Caco-2 (cell line): Measurements from ENCODE around the gene CREB5. TPM values are rescaled to one million over a fixed set of nuclear protein-coding genes. Genes with fewer than 3 reads are reported as not detected.

Experiments
- BruUV-seq: library from RNA; stranded (reverse); fragments of 400-500 nt; replicated peaks from 2 replicates; lab custom pipeline; 2021; lab: Mats Ljungman, UMichigan
- CTCF ChIA-PET: fragments of 300-600 bp; sonication (Branson Sonifier 250); formaldehyde crosslinking; loops from one replicate; lab custom pipeline; 2022; ENCODE audit warnings: antibody characterized with exemption; lab: Charles Lee
- POLR2A ChIA-PET: fragments of 300-600 bp; sonication (Branson Sonifier 250); formaldehyde crosslinking; loops from one replicate; lab custom pipeline; 2022; ENCODE audit warnings: antibody characterized with exemption; lab: Charles Lee
- DNase-seq, 2 experiments: peaks; one replicate each; pipeline versions ENCODE4 v3.0.0 to v3.0.0-alpha.2; 2020 to 2022
- H3K27me3 ChIP-seq: replicated peaks from 2 replicates; pipeline ENCODE4 v1.6.0; 2011; ENCODE audit warnings: low read length; ENCODE audit not compliant: control insufficient read depth, insufficient read depth
- H3K36me3 ChIP-seq: 2 replicates; pipeline ENCODE4 v1.5.1; 2011; ENCODE audit warnings: low read length; ENCODE audit not compliant: control insufficient read depth, insufficient read depth
- H3K4me1 ChIP-seq: fragments of 250-450 bp; sonication (Bioruptor Pico); 2 replicates; pipeline ENCODE4 v1.5.1; 2020; ENCODE audit warnings: mild to moderate bottlenecking
- H3K4me3 ChIP-seq: 2 replicates; pipeline ENCODE4 v1.5.1; 2011; ENCODE audit warnings: low read depth, mild to moderate bottlenecking, control low read depth, low read length
- H3K9me3 ChIP-seq: fragments of 250-450 bp; sonication (Bioruptor Pico); 2 replicates; pipeline ENCODE4 v1.5.1; 2020; ENCODE audit warnings: mild to moderate bottlenecking, moderate library complexity
- H3K27ac Mint-ChIP-seq: one replicate; pipeline ENCODE4 v1.8.0; 2022; ENCODE audit warnings: mixed read lengths; ENCODE audit not compliant: unreplicated experiment
- H3K27me3 Mint-ChIP-seq: one replicate; pipeline ENCODE4 v1.8.0; 2022; ENCODE audit warnings: mixed read lengths; ENCODE audit not compliant: insufficient read depth, unreplicated experiment
- H3K36me3 Mint-ChIP-seq: one replicate; pipeline ENCODE4 v1.8.0; 2022; ENCODE audit warnings: mild to moderate bottlenecking, mixed read lengths; ENCODE audit not compliant: insufficient read depth, unreplicated experiment
- H3K4me1 Mint-ChIP-seq: one replicate; pipeline ENCODE4 v1.8.0; 2022; ENCODE audit warnings: low read depth, mixed read lengths; ENCODE audit not compliant: unreplicated experiment
- H3K4me3 Mint-ChIP-seq: one replicate; pipeline ENCODE4 v1.8.0; 2022; ENCODE audit warnings: mild to moderate bottlenecking, moderate library complexity, mixed read lengths; ENCODE audit not compliant: unreplicated experiment
- H3K9me3 Mint-ChIP-seq: one replicate; pipeline ENCODE4 v1.8.0; 2022; ENCODE audit warnings: mixed read lengths; ENCODE audit not compliant: unreplicated experiment
- intact Hi-C: fragments of 100-400 bp; cut with micrococcal nuclease; formaldehyde crosslinking; loops from one replicate; pipeline ENCODE4 v1.10.0; 2022; ENCODE audit not compliant: unreplicated experiment
- total RNA-seq: library from RNA; stranded (reverse); gene quantifications from 2 replicates; pipeline ENCODE4 v1.2.3, GENCODE V29; 2022
- TF ChIP-seq, protein P1 (sequence below), 2 experiments: fragments of 200-600 bp in 1 of 2; IDR thresholded peaks; 1 replicate in 1 of 2; 2 replicates in 1 of 2; pipeline versions ENCODE4 v1.5.1 to v1.8.0; 2011 to 2022; ENCODE audit warnings: antibody characterized with exemption in 1 of 2, control low read depth in 1 of 2, inconsistent platforms in 1 of 2, low read depth in 1 of 2, low read length in 1 of 2, mild to moderate bottlenecking in 1 of 2, moderate library complexity in 1 of 2; ENCODE audit not compliant: insufficient read depth in 1 of 2, severe bottlenecking in 1 of 2, unreplicated experiment in 1 of 2

The CREB5 gene
- total RNA-seq, 1 experiment from 2014 or later, result 9.1 TPM

DNA sequence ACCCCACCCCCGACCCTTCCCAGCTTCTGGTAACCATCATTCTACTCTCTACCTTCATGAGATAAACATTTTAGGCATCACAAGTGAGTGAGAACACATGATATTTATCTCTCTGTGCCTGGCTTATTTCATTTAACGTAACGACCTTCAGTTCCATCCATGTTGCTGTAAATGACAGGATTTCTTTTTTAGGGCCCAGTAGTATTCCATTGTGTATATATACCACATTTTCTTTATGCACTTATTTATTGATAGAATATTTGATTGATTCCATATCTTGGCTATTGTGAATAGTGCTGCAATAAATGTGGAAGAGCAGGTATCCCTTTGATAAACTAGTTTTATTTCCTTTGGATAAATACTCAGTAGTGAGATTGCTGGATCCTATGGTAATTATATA is 112.7 kb downstream of the CREB5 start:
- Mint-ChIP-seq H3K27ac (no peak overlapping the region), H3K36me3 (no peaks in the 10 kb centered on the region), H3K4me3 (no peak overlapping the region), H3K27me3 (no peaks in the 10 kb centered on the region), H3K4me1 (peaks cover 10% of the 10 kb centered on the region), H3K9me3 (no peaks in the 10 kb centered on the region)
- no peaks in the 10 kb centered on the region for H3K36me3 ChIP-seq
- intact Hi-C loops, result no loop called here
- H3K4me3 ChIP-seq, result no peak overlapping the region
- no TSS peak for BruUV-seq
- CTCF ChIA-PET, result no interaction called here
- peaks cover 16% of the 10 kb centered on the region for H3K4me1 ChIP-seq
- POLR2A ChIA-PET, result no interaction called here
- TF ChIP-seq, protein P1, sequence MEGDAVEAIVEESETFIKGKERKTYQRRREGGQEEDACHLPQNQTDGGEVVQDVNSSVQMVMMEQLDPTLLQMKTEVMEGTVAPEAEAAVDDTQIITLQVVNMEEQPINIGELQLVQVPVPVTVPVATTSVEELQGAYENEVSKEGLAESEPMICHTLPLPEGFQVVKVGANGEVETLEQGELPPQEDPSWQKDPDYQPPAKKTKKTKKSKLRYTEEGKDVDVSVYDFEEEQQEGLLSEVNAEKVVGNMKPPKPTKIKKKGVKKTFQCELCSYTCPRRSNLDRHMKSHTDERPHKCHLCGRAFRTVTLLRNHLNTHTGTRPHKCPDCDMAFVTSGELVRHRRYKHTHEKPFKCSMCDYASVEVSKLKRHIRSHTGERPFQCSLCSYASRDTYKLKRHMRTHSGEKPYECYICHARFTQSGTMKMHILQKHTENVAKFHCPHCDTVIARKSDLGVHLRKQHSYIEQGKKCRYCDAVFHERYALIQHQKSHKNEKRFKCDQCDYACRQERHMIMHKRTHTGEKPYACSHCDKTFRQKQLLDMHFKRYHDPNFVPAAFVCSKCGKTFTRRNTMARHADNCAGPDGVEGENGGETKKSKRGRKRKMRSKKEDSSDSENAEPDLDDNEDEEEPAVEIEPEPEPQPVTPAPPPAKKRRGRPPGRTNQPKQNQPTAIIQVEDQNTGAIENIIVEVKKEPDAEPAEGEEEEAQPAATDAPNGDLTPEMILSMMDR (IDR thresholded peaks at IDR 0.05; ENCODE audit: insufficient read depth in 1 of 2, low read depth in 1 of 2, low read length in 1 of 2, severe bottlenecking in 1 of 2, unreplicated experiment in 1 of 2), result no peak
- H3K9me3 ChIP-seq, result no peaks in the 10 kb centered on the region
- DNase-seq, result no peak
- H3K27me3 ChIP-seq, result no peaks in the 10 kb centered on the region

DNA sequence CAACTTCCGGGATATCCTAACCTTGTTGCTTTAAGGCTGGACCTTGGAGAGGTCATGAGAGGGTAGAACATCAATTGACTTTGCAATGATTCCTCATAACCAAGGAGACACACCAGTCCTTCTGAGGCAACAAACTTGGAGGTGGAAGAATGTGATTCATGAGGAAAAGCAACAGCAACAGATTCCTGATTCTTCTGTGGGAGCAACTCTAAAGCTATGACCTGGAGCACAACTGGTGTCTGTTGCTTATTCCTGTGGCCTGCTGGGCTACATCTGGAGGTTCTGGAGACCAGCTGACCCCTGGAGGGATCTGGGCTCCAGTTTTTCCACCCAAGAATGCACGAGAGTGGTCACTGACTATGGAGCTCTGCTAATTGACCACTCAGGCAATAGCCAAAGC is 116.6 kb downstream of the CREB5 start:
- intact Hi-C loops, result no loop called here
- Mint-ChIP-seq H3K4me1 (peaks cover 22% of the 10 kb centered on the region), H3K27me3 (no peaks in the 10 kb centered on the region), H3K4me3 (no peak overlapping the region), H3K27ac (no peak overlapping the region), H3K9me3 (no peaks in the 10 kb centered on the region), H3K36me3 (no peaks in the 10 kb centered on the region)
- POLR2A ChIA-PET, result no interaction called here
- Histone ChIP-seq H3K4me1 (peaks cover 19% of the 10 kb centered on the region), H3K4me3 (no peak overlapping the region), H3K36me3 (no peaks in the 10 kb centered on the region), H3K9me3 (no peaks in the 10 kb centered on the region), H3K27me3 (no peaks in the 10 kb centered on the region)
- BruUV-seq, result no TSS peak
- TF ChIP-seq, protein P1 (IDR thresholded peaks at IDR 0.05; ENCODE audit: insufficient read depth in 1 of 2, low read depth in 1 of 2, low read length in 1 of 2, severe bottlenecking in 1 of 2, unreplicated experiment in 1 of 2), result no peak
- no peak for DNase-seq
- CTCF ChIA-PET, result no interaction called here

DNA sequence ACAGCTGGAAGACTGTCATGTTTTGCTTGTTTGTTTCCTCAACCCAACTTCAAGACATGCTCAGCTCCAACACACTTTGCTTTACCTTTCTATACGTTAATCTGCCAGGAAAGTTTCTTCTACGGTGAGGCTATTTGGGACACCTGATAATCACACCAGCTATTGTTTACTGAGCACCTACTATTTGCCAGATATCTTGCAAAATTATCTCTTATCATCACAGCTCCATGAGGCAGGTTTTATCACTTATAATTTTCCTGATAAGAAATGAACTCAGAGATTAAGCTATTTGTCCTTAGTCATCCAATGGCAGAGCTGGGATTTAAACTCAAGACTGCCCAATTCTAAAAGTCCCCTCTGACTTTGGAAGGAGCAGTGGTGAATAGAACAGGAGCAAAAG is 117.4 kb downstream of the CREB5 start:
- Histone ChIP-seq H3K27me3 (no peaks in the 10 kb centered on the region), H3K4me3 (no peak overlapping the region), H3K36me3 (no peaks in the 10 kb centered on the region), H3K4me1 (peaks cover 19% of the 10 kb centered on the region), H3K9me3 (no peaks in the 10 kb centered on the region)
- no TSS peak for BruUV-seq
- ChIA-PET CTCF (interaction anchor here (0.5 to 1.1 kb wide), 4 partner anchors 94 to 231 kb away, joined by 3 read pairs; no protein-coding TSS in a partner anchor), POLR2A (no interaction called here)
- intact Hi-C loops, result loop anchor here (1.0 to 10.0 kb wide), 2 partner anchors 35 to 55 kb away; no protein-coding TSS in a partner anchor
- Mint-ChIP-seq H3K4me1 (peaks cover 22% of the 10 kb centered on the region), H3K27ac (no peak overlapping the region), H3K36me3 (no peaks in the 10 kb centered on the region), H3K4me3 (peak overlapping the region; percentile 27), H3K27me3 (no peaks in the 10 kb centered on the region), H3K9me3 (no peaks in the 10 kb centered on the region)
- TF ChIP-seq, protein P1 (IDR thresholded peaks at IDR 0.05; ENCODE audit: insufficient read depth in 1 of 2, low read depth in 1 of 2, low read length in 1 of 2, severe bottlenecking in 1 of 2, unreplicated experiment in 1 of 2), result no peak
- DNase-seq, result peak in 1 of 2 experiments; percentile 33
